GM12872 (cell line): Measurements from ENCODE around the gene CENPX.

Experiments
- CTCF ChIP-seq: IDR thresholded peaks from 3 replicates; pipeline ENCODE4 v1.5.1; 2011; ENCODE audit warnings: low read depth, mild to moderate bottlenecking, low read length, moderate library complexity; ENCODE audit not compliant: insufficient read depth

Gene CENPX

GRCh38 chr17:82013341-82013740, 9.3 kb downstream of the CENPX start:
- TF ChIP-seq CTCF = no peak

- no peak for TF ChIP-seq CTCF
Observed at GRCh38 chr17:82012640-82013295, 9.9 kb downstream of the CENPX start.

GRCh38 chr17:82012261-82012639, 10.4 kb downstream of the CENPX start:
- no peak for TF ChIP-seq CTCF

- TF ChIP-seq CTCF = no peak
Observed at GRCh38 chr17:82011617-82012187, 11.0 kb downstream of the CENPX start.

GRCh38 chr17:82010575-82011525, 11.8 kb downstream of the CENPX start:
- TF ChIP-seq CTCF = no peak

- no peak for TF ChIP-seq CTCF
Observed at GRCh38 chr17:82009413-82009812, 13.3 kb downstream of the CENPX start.

- no peak for TF ChIP-seq CTCF
Observed at GRCh38 chr17:82008941-82009405, 13.7 kb downstream of the CENPX start.
